K562 (cell line): ENCODE data around the gene CLDN7. TPM values are rescaled to one million over a fixed set of nuclear protein-coding genes. Genes with fewer than 3 reads are reported as not detected.

Source experiments
- CHD1 ChIP-seq: fragments of 200-600 bp; sonication (generic); IDR thresholded peaks from one replicate; pipeline ENCODE4 v1.6.1; 2012; ENCODE audit warnings: mild to moderate bottlenecking, moderate library complexity, low read length, inconsistent platforms
- CXXC5 ChIP-seq: fragments of 250-450 bp; sonication (Bioruptor Pico); IDR thresholded peaks from 2 replicates; pipeline ENCODE4 v1.8.0; 2022; ENCODE audit warnings: inconsistent platforms, mild to moderate bottlenecking, moderate library complexity
- EHMT2 ChIP-seq: fragments of 450-650 bp; IDR thresholded peaks from 2 replicates; pipeline ENCODE4 v1.6.1; 2018; ENCODE audit warnings: antibody characterized with exemption
- EZH2 ChIP-seq: IDR thresholded peaks from 2 replicates; pipeline ENCODE4 v1.6.1; 2012; ENCODE audit warnings: low read depth, mild to moderate bottlenecking, inconsistent platforms, low read length, borderline replicate concordance
- KLF13 ChIP-seq: fragments of 450-650 bp; IDR thresholded peaks from 2 replicates; pipeline ENCODE4 v1.6.1; 2016; ENCODE audit warnings: missing genetic modification characterization, low read depth, mild to moderate bottlenecking, missing compliant biosample characterization, moderate library complexity, borderline replicate concordance
- MCM7 ChIP-seq, 2 experiments: fragments of 450-650 bp; IDR thresholded peaks; 2 replicates each; pipeline ENCODE4 v1.6.1; 2016 to 2018
- MTA3 ChIP-seq: fragments of 450-650 bp; formaldehyde crosslinking; IDR thresholded peaks from 2 replicates; pipeline ENCODE4 v1.6.1; 2017; ENCODE audit warnings: mild to moderate bottlenecking, borderline replicate concordance
- RB1 ChIP-seq: fragments of 450-650 bp; IDR thresholded peaks from 2 replicates; pipeline ENCODE4 v1.6.1; 2017; ENCODE audit warnings: low read depth, mild to moderate bottlenecking
- SMARCA5 ChIP-seq: fragments of 450-650 bp; IDR thresholded peaks from 2 replicates; pipeline ENCODE4 v1.6.1; 2016
- ZBTB9 ChIP-seq: fragments of 450-650 bp; formaldehyde crosslinking; IDR thresholded peaks from 2 replicates; pipeline ENCODE4 v1.4.0; 2020; ENCODE audit warnings: mild to moderate bottlenecking, moderate library complexity
- ZNF449 ChIP-seq: fragments of 250-450 bp; sonication (Bioruptor Pico); IDR thresholded peaks from 2 replicates; pipeline ENCODE4 v1.8.0; 2022; ENCODE audit warnings: moderate library complexity, mild to moderate bottlenecking, inconsistent platforms
- ZNF766 ChIP-seq: fragments of 200-800 bp; sonication (Bioruptor generic); conservative IDR thresholded peaks from 2 replicates; pipeline ENCODE4 v1.6.1; 2016; ENCODE audit warnings: missing genetic modification characterization, missing compliant biosample characterization
- ZSCAN29 ChIP-seq: fragments of 450-650 bp; IDR thresholded peaks from 2 replicates; pipeline ENCODE4 v1.6.1; 2017
- polyA plus RNA-seq, 8 experiments: library from polyadenylated mRNA; depleted of rRNA in 4 of 8; stranded (reverse) in 5 of 8; unstranded in 3 of 8; fragments of >200 nt; fragmentation: Nextera tagmentation in 2 of 8; fragmentation: Illumina TruSeq in 1 of 8; extraction: Ambion mirVana in 2 of 8; extraction: Trizol in 1 of 8; gene quantifications; 2 replicates each; pipeline versions ENCODE4 v1.2.1 to v1.2.3, GENCODE V29; 2011 to 2014; ENCODE audit warnings: inconsistent platforms in 1 of 8, missing spikeins in 1 of 8
- total RNA-seq, 7 experiments: library from RNA; depleted of rRNA in 6 of 7; stranded (reverse); fragments of >200 nt in 6 of 7; fragmentation: Illumina TruSeq in 2 of 7; extraction: Trizol in 2 of 7; gene quantifications; 2 replicates each; pipeline versions ENCODE4 v1.2.1 to v1.2.3, GENCODE V29; 2011 to 2021; ENCODE audit warnings: low replicate concordance in 1 of 7
- TF ChIP-seq, protein P1 (sequence below): fragments of 250-450 bp; sonication (Bioruptor Pico); IDR thresholded peaks from 2 replicates; pipeline ENCODE4 v1.8.0; 2021; ENCODE audit warnings: moderate library complexity, mild to moderate bottlenecking, inconsistent platforms
- TF ChIP-seq, protein P2 (sequence below): fragments of 250-450 bp; sonication (Bioruptor Pico); IDR thresholded peaks from 2 replicates; pipeline ENCODE4 v1.5.0; 2020; ENCODE audit warnings: mild to moderate bottlenecking
- TF ChIP-seq, protein P3 (sequence below): sonication (generic); formaldehyde crosslinking; IDR thresholded peaks from 2 replicates; pipeline ENCODE4 v1.8.0; 2022; ENCODE audit warnings: mild to moderate bottlenecking, missing genetic modification reagents

Gene CLDN7
- total and polyA plus RNA-seq, 9 of the 15 experiments (the other 6 are each of a cell fraction or from before 2014, with no cell fraction given): 2.2 to 14.5 (median 7.6) TPM

DNA sequence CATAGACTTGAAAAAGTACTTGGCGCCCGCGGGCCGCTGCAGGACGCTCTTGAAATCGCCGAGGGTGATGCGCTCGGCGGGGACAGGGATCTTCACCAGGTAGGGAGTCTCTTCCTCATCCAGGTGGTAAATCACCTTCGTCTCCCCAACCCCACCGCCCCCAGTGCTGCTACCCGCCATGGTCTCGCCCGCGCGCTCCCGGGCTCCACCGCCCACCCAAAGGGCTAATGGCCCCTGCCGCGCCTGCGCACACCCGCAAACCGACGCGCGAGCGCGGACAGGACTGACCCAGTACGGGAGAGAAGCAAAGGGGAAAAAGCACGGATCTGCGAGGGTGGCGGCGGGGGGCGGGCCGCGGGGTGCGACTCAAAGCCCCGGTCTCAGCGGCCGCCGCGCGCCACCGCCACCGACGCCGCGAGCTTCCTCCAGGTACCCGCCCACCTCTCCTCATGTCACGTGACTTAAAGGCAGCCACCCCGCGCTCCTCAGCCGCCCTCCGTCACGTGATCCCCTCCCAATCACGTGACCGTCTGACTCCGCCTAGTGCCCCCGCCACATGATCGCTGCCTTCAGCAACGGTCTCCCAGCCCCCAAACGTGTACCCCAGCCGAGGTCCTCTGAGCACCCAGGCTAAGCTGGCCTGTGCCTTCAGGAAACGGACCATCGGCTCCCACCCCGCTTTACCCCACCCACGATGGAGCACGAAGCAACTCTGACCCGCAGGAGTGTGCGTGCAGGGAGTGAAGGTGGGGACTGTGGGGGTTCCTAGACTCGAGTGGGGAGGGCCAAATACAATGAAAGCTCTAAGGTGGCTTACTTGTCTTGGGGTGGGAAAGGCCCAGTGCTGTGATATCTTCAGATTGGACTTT lies 28.0 kb downstream of the CLDN7 start, which contains the start of gene DVL2 (continued):
- TF ChIP-seq ZNF449: no peak
- no peak for TF ChIP-seq ZSCAN29
- peak; percentile 91 for TF ChIP-seq ZBTB9 (CRISPR knock-in tag)
- TF ChIP-seq, protein P1, sequence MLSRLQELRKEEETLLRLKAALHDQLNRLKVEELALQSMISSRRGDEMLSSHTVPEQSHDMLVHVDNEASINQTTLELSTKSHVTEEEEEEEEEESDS: no peak
- no peak for TF ChIP-seq CHD1
- no peak for TF ChIP-seq SMARCA5
- TF ChIP-seq CXXC5 (CRISPR knock-in tag): peak; percentile 87
- TF ChIP-seq MCM7 (IDR thresholded peaks at IDR 0.05): no peak
- no peak for TF ChIP-seq ZNF766 (CRISPR knock-in tag)
- no peak for TF ChIP-seq EZH2
- TF ChIP-seq EHMT2: no peak
- TF ChIP-seq KLF13: peak; percentile 88
- TF ChIP-seq RB1: peak; percentile 85; the same call in 1 of the 2 replicates
- TF ChIP-seq, protein P2, sequence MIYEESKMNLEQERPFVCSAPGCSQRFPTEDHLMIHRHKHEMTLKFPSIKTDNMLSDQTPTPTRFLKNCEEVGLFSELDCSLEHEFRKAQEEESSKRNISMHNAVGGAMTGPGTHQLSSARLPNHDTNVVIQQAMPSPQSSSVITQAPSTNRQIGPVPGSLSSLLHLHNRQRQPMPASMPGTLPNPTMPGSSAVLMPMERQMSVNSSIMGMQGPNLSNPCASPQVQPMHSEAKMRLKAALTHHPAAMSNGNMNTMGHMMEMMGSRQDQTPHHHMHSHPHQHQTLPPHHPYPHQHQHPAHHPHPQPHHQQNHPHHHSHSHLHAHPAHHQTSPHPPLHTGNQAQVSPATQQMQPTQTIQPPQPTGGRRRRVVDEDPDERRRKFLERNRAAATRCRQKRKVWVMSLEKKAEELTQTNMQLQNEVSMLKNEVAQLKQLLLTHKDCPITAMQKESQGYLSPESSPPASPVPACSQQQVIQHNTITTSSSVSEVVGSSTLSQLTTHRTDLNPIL (CRISPR knock-in tag): 0 out of 2 replicates have a peak, but pooled peaks have one; percentile 13
- TF ChIP-seq, protein P3, sequence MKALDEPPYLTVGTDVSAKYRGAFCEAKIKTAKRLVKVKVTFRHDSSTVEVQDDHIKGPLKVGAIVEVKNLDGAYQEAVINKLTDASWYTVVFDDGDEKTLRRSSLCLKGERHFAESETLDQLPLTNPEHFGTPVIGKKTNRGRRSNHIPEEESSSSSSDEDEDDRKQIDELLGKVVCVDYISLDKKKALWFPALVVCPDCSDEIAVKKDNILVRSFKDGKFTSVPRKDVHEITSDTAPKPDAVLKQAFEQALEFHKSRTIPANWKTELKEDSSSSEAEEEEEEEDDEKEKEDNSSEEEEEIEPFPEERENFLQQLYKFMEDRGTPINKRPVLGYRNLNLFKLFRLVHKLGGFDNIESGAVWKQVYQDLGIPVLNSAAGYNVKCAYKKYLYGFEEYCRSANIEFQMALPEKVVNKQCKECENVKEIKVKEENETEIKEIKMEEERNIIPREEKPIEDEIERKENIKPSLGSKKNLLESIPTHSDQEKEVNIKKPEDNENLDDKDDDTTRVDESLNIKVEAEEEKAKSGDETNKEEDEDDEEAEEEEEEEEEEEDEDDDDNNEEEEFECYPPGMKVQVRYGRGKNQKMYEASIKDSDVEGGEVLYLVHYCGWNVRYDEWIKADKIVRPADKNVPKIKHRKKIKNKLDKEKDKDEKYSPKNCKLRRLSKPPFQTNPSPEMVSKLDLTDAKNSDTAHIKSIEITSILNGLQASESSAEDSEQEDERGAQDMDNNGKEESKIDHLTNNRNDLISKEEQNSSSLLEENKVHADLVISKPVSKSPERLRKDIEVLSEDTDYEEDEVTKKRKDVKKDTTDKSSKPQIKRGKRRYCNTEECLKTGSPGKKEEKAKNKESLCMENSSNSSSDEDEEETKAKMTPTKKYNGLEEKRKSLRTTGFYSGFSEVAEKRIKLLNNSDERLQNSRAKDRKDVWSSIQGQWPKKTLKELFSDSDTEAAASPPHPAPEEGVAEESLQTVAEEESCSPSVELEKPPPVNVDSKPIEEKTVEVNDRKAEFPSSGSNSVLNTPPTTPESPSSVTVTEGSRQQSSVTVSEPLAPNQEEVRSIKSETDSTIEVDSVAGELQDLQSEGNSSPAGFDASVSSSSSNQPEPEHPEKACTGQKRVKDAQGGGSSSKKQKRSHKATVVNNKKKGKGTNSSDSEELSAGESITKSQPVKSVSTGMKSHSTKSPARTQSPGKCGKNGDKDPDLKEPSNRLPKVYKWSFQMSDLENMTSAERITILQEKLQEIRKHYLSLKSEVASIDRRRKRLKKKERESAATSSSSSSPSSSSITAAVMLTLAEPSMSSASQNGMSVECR (CRISPR knock-in tag): peak; percentile 89
- peak; percentile 85; the same call in 1 of the 2 replicates for TF ChIP-seq MTA3
